Thyroid gland (tissue), 4 donors: ENCODE measurements around the gene C9orf43. TPM values are rescaled to one million over a fixed set of nuclear protein-coding genes. Genes with fewer than 3 reads are reported as not detected.

Experiments used
- DNase-seq, 2 donors: peaks; one replicate each; pipeline ENCODE4 v3.0.0-alpha.2; 2019
- H3K27ac ChIP-seq, 3 donors: fragments of 200-600 bp; sonication (generic); 1 replicate in 2 of 3; 2 replicates in 1 of 3; pipeline ENCODE4 v1.5.1; 2016 to 2019; ENCODE audit warnings: mild to moderate bottlenecking in 1 of 3, moderate library complexity in 1 of 3
- H3K27me3 ChIP-seq: fragments of 200-600 bp; sonication (generic); one replicate; pipeline ENCODE4 v1.5.1; 2019
- H3K36me3 ChIP-seq, 2 donors: fragments of 200-600 bp; sonication (generic); one replicate each; pipeline ENCODE4 v1.5.1; 2016 to 2019
- H3K4me1 ChIP-seq, 2 donors: fragments of 200-600 bp; sonication (generic); one replicate each; pipeline ENCODE4 v1.5.1; 2017 to 2019
- H3K4me3 ChIP-seq, 3 donors: fragments of 200-600 bp; sonication (generic); replicated peaks in 1 of 3; 1 replicate in 2 of 3; 2 replicates in 1 of 3; pipeline ENCODE4 v1.5.1; 2016; ENCODE audit warnings: mild to moderate bottlenecking in 1 of 3
- H3K9me3 ChIP-seq: fragments of 200-600 bp; sonication (generic); one replicate; pipeline ENCODE4 v1.5.1; 2017
- POLR2A ChIP-seq, 2 donors: fragments of 450-650 bp; IDR thresholded peaks; one replicate each; pipeline ENCODE4 v1.6.1; 2017; ENCODE audit warnings: antibody characterized with exemption in 2 of 2, mild to moderate bottlenecking in 2 of 2, moderate library complexity in 1 of 2
- WGBS, 2 donors: methylation state at CpG; one replicate each; pipeline ENCODE4 v1.1.5; 2017; 5-methylcytosine and 5-hydroxymethylcytosine counted together
- intact Hi-C: fragments of 100-400 bp; cut with DNase I; formaldehyde crosslinking; loops from one replicate; pipeline ENCODE4 v1.15.1; 2023
- total RNA-seq, 4 donors: library from RNA; depleted of rRNA; stranded (reverse); fragments of >200 nt; gene quantifications; one replicate each; pipeline ENCODE4 v1.2.3, GENCODE V29; 2016
- TF ChIP-seq, protein P1 (sequence below), 6 experiments: fragments of 200-600 bp in 3 of 6; fragments of 450-650 bp in 3 of 6; sonication (generic) in 3 of 6; IDR thresholded peaks; one replicate each; pipeline ENCODE4 v1.5.1; 2016 to 2019; ENCODE audit warnings: antibody characterized with exemption in 6 of 6, mild to moderate bottlenecking in 2 of 6, inconsistent platforms in 1 of 6, moderate library complexity in 1 of 6

C9orf43 gene
- total RNA-seq, 4 donors from 2014 or later: 0.39 to 2.5 (median 0.84) TPM

DNA sequence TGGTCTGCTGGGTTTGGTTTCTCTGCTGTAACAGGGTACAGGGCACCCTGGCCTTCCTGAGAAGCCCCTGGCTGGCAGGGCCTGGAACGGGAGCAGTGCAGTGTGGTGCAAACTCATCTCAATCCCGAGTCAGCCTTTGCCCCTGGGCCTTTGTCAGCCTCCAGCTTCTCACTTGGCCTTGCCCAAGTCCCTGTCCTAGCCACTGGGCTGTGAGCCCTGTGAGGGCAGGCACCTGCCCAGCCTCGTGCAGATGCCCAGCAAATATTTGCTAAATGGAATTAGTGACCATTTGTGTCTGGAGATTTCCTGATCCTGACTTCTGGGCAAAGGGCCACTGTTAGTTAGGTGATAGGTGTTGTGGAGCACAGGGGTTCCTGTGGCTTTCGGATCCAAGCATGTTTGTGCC, 66.0 kb downstream of the C9orf43 start:
- no peak for DNase-seq
- WGBS, 2 donors: 85 to 100% methylated on average over 3 to 4 of the region's 4 CpGs
- Histone ChIP-seq H3K9me3 (no peaks in the 10 kb centered on the region), H3K27ac (no peak overlapping the region), H3K4me3 (no peak overlapping the region), H3K27me3 (no peaks in the 10 kb centered on the region), H3K36me3 (no peaks in the 10 kb centered on the region), H3K4me1 (peaks cover 2 to 4% of the 10 kb centered on the region in 2 donors)
- intact Hi-C loops: no loop called here
- TF ChIP-seq, protein P1, sequence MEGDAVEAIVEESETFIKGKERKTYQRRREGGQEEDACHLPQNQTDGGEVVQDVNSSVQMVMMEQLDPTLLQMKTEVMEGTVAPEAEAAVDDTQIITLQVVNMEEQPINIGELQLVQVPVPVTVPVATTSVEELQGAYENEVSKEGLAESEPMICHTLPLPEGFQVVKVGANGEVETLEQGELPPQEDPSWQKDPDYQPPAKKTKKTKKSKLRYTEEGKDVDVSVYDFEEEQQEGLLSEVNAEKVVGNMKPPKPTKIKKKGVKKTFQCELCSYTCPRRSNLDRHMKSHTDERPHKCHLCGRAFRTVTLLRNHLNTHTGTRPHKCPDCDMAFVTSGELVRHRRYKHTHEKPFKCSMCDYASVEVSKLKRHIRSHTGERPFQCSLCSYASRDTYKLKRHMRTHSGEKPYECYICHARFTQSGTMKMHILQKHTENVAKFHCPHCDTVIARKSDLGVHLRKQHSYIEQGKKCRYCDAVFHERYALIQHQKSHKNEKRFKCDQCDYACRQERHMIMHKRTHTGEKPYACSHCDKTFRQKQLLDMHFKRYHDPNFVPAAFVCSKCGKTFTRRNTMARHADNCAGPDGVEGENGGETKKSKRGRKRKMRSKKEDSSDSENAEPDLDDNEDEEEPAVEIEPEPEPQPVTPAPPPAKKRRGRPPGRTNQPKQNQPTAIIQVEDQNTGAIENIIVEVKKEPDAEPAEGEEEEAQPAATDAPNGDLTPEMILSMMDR (IDR thresholded peaks at IDR 0.05): no peak
- no peak for TF ChIP-seq POLR2A (IDR thresholded peaks at IDR 0.05)

DNA sequence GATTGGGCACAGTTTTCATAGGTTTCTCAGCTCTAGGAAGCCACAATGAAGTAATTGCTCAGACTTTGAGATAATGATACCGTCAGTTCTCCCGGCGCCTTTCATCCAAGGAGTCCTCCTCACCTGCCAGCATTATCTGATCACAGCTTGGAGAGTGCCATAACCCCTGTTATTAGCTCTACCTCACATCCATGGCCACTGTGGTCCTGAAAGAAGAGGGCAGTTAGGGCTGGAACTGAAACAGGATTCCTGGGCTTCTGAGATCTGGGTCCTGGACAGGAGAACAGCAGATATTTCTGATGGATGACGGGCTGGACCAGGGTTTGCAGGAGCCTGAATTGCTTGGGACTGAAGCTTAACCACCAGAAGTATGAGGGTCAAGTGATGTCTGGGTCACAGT, 66.5 kb downstream of the C9orf43 start:
- TF ChIP-seq POLR2A (IDR thresholded peaks at IDR 0.05): no peak
- TF ChIP-seq, protein P1 (IDR thresholded peaks at IDR 0.05): no peak
- no peaks in the 10 kb centered on the region for H3K27me3 ChIP-seq
- no peaks in the 10 kb centered on the region for H3K36me3 ChIP-seq
- WGBS, 2 donors: 91 to 95% methylated on average over 4 of the region's 4 CpGs
- H3K9me3 ChIP-seq: no peaks in the 10 kb centered on the region
- intact Hi-C loops: no loop called here
- no peak for DNase-seq
- H3K4me3 ChIP-seq: no peak overlapping the region
- H3K27ac ChIP-seq: no peak overlapping the region
- peaks cover 2 to 4% of the 10 kb centered on the region in 2 donors for H3K4me1 ChIP-seq

DNA sequence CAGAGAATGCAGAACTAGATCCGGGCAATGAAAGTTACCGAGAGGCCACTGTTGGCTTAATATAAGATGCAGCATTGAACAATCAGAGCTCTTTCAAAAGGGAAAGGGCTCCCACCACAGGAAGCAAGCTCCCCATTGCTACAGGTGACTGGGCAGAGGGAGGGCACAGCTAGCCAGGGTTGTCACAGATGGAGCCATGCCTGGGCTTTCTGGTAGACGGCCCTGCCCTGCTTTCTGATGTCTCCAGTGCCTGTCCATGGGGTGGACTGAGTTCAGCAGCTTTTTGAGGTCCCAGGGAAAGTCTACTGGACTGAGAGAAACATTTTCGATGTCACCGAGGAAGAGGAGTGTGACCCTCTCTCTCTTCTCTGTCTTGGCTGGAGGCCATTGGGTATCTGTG, 67.1 kb downstream of the C9orf43 start:
- Histone ChIP-seq H3K4me1 (peaks cover 2 to 4% of the 10 kb centered on the region in 2 donors), H3K4me3 (no peak overlapping the region)

DNA sequence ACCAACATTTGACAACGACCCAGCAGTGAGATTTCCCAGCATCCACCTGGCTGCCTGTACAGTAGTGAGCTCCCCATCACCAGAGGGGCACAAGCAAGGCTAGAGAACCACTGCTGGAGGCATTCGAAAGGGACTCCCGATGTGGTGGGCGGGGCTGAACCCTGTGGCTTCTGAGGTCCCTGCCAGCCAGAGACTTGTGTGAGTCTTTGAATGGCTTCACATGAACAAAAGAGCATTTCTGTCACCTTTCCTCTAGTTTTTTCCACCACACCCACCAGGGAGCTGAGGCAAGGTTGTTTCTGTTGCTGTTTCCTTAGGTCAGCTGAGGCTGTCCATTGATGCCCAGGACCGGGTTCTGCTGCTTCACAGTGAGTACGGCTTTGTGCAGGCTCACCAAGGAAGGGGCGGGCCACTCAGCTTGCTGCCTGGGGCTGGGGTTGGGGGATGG, 68.7 kb downstream of the C9orf43 start:
- no peak overlapping the region for H3K27ac ChIP-seq
- 83 to 89% methylated on average over 7 of the region's 7 CpGs for WGBS, 2 donors
- intact Hi-C loops: no loop called here
- H3K4me1 ChIP-seq: peaks cover 2 to 11% of the 10 kb centered on the region in 2 donors
- no peak overlapping the region for H3K4me3 ChIP-seq
- no peaks in the 10 kb centered on the region for H3K27me3 ChIP-seq
- TF ChIP-seq, protein P1 (IDR thresholded peaks at IDR 0.05): no peak
- no peak for TF ChIP-seq POLR2A (IDR thresholded peaks at IDR 0.05)
- no peaks in the 10 kb centered on the region for H3K9me3 ChIP-seq
- no peak for DNase-seq
- H3K36me3 ChIP-seq: no peaks in the 10 kb centered on the region

More for the DNA sequence above, 67.1 kb downstream of the C9orf43 start:
- no peak for DNase-seq
- H3K9me3 ChIP-seq: no peaks in the 10 kb centered on the region
- TF ChIP-seq POLR2A (IDR thresholded peaks at IDR 0.05): no peak
- TF ChIP-seq, protein P1 (IDR thresholded peaks at IDR 0.05): no peak
- WGBS, 2 donors: 73 to 85% methylated on average over 5 of the region's 5 CpGs
- no peaks in the 10 kb centered on the region for H3K36me3 ChIP-seq
- H3K27me3 ChIP-seq: no peaks in the 10 kb centered on the region
- intact Hi-C loops: no loop called here
- no peak overlapping the region for H3K27ac ChIP-seq

Other genes starting within 250 kb of the C9orf43 start
- 10 to 100 TPM; 25.0 to 30.6 (median 29.1) TPM for gene FKBP15, start 189.5 kb upstream of the C9orf43 start, total RNA-seq
- gene SLC31A1, start 189.2 kb upstream of the C9orf43 start, total RNA-seq: 10 to 100 TPM; 12.0 to 21.6 (median 19.5) TPM
- 10 to 100 TPM; 23.0 to 73.5 (median 38.3) TPM for gene CDC26, start 135.2 kb upstream of the C9orf43 start, total RNA-seq
- gene PRPF4, start 135.1 kb upstream of the C9orf43 start, total RNA-seq: 10 to 100 TPM; 17.7 to 25.8 (median 21.7) TPM
- not detected for gene RNF183, start 107.4 kb upstream of the C9orf43 start, total RNA-seq
- gene WDR31, start 70.5 kb upstream of the C9orf43 start, total RNA-seq: 1 to 10 TPM; 3.8 to 7.3 (median 6.5) TPM
- gene BSPRY, start 61.2 kb upstream of the C9orf43 start, total RNA-seq: 10 to 100 TPM; 53.2 to 79.7 (median 67.1) TPM
- 10 to 100 TPM; 37.1 to 67.7 (median 53.0) TPM for gene HDHD3, start 33.8 kb upstream of the C9orf43 start, total RNA-seq
- 10 to 100 TPM; 23.5 to 50.0 (median 31.8) TPM for gene ALAD, start 9.5 kb upstream of the C9orf43 start, total RNA-seq
- 10 to 100 TPM; 29.2 to 54.9 (median 33.5) TPM for gene POLE3, start 72 bp upstream of the C9orf43 start, total RNA-seq
- 10 to 100 TPM; 43.0 to 66.2 (median 55.6) TPM for gene RGS3, start 53.0 kb downstream of the C9orf43 start, total RNA-seq